ENCODE measurements around the gene HK2.

HK2 gene

DNA sequence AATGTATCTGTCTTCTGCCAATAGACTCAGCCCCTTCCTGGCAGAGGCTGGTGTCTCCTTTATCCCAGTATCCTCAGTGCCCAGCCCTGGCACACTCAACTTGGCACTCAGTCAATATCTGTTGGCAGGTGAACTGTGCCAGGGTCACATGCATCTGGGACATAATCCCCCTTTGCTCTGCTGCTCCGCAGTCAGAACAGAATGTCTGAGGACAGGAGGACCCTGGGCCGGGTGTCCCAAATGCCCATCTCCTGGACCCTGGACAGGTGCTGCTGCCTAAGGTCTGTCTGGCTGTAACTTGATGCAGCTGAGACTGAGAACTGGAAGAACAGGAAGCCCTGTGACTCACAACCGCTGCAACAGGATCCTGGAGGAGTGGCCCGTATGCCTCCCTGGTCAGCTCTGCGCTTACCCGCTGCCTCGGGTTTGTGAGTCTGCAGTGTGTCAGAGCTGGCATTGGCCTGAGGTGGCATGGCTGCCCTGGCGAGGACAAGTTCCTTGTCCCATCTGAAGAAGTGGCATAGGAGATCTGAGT, 11.4 kb downstream of the HK2 start:
- DNase-seq (ENCODE audit: insufficient read length, low spot score) (no peak), FAIRE-seq (no peak)
- TF ChIP-seq, protein P1, sequence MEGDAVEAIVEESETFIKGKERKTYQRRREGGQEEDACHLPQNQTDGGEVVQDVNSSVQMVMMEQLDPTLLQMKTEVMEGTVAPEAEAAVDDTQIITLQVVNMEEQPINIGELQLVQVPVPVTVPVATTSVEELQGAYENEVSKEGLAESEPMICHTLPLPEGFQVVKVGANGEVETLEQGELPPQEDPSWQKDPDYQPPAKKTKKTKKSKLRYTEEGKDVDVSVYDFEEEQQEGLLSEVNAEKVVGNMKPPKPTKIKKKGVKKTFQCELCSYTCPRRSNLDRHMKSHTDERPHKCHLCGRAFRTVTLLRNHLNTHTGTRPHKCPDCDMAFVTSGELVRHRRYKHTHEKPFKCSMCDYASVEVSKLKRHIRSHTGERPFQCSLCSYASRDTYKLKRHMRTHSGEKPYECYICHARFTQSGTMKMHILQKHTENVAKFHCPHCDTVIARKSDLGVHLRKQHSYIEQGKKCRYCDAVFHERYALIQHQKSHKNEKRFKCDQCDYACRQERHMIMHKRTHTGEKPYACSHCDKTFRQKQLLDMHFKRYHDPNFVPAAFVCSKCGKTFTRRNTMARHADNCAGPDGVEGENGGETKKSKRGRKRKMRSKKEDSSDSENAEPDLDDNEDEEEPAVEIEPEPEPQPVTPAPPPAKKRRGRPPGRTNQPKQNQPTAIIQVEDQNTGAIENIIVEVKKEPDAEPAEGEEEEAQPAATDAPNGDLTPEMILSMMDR (IDR thresholded peaks at IDR 0.05; ENCODE audit: insufficient read depth, missing control alignments): no peak

DNA sequence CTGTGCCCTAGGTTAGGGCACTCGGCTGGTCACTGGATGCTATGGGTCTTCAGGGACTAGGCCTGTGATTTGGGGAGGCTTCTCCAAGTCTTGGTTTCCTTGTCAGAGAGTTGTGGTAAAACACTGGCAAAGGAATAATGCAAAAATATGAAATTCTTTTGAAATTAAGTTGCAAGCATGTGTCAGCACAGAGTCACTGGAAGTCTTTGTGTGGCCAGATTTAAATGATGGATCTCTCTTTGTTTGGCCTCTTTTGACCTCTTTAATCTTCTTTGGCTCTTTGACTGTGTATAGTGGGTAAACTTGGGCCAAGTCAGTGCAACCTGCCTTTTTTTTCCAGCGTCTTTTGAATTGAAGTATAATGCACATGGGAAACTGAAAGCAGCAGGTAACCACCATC, 12.1 kb downstream of the HK2 start:
- TF ChIP-seq, protein P1 (IDR thresholded peaks at IDR 0.05; ENCODE audit: insufficient read depth, missing control alignments): no peak
- DNase-seq (ENCODE audit: insufficient read length, low spot score) (no peak), FAIRE-seq (no peak)

DNA sequence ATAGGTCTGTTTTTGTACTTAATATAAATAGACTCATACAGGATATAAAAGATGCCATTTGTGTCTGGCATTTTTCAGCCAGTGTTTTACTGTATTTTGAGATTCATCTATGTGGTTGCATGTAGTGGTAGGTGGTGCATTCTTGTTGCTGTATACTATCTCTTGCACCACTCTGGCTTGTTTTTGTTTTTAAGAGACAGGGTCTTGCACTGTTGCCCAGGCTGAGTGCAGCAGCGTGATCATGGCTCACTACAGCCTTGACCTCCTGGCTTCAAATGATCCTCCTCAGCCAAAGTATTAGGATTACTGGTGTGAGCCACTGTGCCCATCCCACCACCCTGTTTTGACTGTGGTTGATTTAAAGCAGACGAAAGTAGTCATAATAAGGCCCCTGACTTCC, 12.6 kb downstream of the HK2 start:
- TF ChIP-seq, protein P1 (IDR thresholded peaks at IDR 0.05; ENCODE audit: insufficient read depth, missing control alignments): no peak
- DNase-seq (ENCODE audit: insufficient read length, low spot score) (no peak), FAIRE-seq (no peak)

DNA sequence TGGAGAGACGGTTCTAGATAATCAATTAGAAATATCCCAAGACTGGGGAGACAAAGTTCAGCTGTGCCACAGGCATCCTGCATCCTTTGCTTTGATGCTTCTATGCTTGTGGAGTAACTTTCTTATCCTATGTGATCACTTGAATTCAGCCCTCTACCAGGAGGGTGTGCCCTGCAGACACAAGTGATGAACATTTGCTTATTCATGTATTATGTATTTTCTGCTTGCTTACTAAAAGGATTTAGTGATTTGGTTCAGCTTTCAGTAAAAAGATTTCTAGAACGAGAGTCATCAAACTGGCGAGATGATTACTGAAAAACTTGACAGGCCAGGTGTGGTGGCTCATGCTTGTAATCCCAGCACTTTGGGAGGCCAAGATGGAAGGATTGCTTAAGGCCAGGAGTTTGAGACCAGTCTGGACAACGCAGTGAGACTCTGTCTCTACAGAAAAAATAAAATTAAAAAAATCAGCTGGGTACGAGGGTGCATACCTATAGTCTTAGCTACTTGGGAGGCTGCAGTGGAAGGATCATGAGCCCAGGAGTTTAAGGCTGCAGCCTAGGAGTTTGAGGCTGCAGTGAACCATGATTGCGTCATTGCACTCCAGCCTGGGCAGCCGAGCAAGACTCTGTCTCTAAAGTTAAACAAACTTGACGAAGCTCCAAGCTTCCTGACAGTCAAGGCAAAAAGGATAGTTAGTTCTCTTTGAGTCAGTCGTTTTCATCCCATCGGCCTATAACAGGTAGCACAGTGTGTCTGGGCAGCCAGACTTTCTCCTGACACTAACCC, 13.3 kb downstream of the HK2 start:
- TF ChIP-seq, protein P1 (IDR thresholded peaks at IDR 0.05; ENCODE audit: insufficient read depth, missing control alignments): no peak
- DNase-seq (ENCODE audit: insufficient read length, low spot score): no peak
- FAIRE-seq: no peak

DNA sequence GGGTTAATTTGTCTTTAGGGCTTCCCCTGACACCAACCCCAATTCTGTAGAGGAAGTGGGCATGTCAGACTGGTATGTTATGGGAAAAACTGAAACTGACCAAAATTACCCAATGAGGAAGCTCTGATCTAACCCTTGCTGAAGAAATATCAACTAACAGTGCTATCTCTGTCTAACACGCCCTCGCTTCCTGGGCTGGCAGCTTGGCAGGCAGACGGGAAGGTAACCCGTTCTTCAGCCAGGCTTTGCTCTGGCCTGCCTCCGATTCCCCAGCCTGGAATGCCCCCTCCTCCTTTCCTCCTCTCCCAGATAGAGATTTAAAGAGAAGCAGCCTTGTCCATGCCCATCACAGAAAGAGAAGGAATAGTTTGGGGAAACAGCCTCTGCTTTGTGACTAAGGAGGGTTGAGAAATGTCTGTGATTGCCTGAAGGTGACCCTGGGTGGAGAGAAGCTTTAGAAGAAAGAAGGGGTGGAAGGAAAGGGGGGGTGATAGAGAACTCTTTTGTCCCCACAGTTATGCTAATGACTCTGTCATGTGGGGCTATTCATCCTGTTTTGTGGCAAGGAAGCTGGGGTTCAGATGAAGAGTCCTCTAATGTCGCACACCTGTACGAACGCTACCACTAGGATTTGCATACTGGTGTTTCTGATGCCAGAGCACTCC, 15.4 kb downstream of the HK2 start:
- no peak for DNase-seq (ENCODE audit: insufficient read length, low spot score)
- no peak for FAIRE-seq
- TF ChIP-seq, protein P1 (IDR thresholded peaks at IDR 0.05; ENCODE audit: insufficient read depth, missing control alignments): no peak

DNA sequence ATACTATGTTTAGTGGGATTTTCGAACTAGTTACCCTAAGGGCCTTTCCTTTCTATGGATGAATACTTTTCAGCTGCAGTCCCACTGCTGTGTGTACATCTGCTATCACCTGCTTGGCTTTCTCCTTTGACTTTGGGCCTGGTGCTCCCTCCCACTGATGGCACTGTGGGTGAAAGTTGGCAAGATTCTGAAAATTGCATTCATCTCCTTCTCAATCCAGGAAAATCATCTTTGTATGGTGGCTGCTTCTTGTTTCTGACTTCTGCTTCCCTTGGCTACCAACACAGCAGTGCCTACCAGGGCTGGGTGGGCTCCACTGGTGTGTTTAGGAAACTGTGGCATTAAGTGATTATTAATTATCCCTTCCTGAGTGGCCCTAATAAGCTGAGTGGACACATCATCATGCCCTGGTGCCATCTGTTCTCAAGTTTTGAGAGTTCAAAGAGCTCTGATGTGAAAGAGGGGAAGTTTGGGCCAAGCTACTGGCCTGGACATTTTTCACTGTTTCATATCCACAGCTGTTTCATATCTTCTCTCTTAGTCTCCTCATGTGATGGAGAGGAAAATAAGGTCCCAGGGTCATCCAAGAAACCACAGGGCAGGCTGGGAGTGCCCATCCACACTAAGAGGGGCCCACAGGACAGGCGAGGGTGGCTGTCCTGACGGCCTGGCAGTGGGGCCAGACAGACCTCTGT, 16.7 kb downstream of the HK2 start:
- no peak for DNase-seq (ENCODE audit: insufficient read length, low spot score)

More for the DNA sequence above, 16.7 kb downstream of the HK2 start:
- no peak for FAIRE-seq
- TF ChIP-seq, protein P1 (IDR thresholded peaks at IDR 0.05; ENCODE audit: insufficient read depth, missing control alignments): no peak
